Skeletal muscle cell (primary cell): ENCODE measurements around the gene VANGL2.
A peak's percentile ranks its signal among the peaks of the same experiment; 100 is the strongest.

Experiments
- DNase-seq: peaks from one replicate; pipeline ENCODE4 v3.0.0-alpha.2; 2010; ENCODE audit warnings: low read depth
- H3K4me3 ChIP-seq: 2 replicates; pipeline ENCODE4 v1.5.1; 2011; ENCODE audit warnings: low read depth, mild to moderate bottlenecking, control low read depth, low read length, moderate library complexity

VANGL2 gene

GRCh38 chr1:160401487-160401805 is 1.1 kb downstream of the VANGL2 start:
- H3K4me3 ChIP-seq, result peak overlapping the region; percentile 59
- no peak for DNase-seq

- H3K4me3 ChIP-seq, result no peak overlapping the region
These were observed 1.8 kb downstream of the VANGL2 start for GRCh38 chr1:160402001-160402795.

GRCh38 chr1:160403244-160403643 is 2.9 kb downstream of the VANGL2 start:
- no peak for DNase-seq
- H3K4me3 ChIP-seq, result no peak overlapping the region

More at GRCh38 chr1:160402001-160402795, 1.8 kb downstream of the VANGL2 start:
- no peak for DNase-seq

- no peak overlapping the region for H3K4me3 ChIP-seq
- no peak for DNase-seq
These were observed 3.7 kb downstream of the VANGL2 start for GRCh38 chr1:160404094-160404493.

- H3K4me3 ChIP-seq, result no peak overlapping the region
- DNase-seq, result no peak
These were observed 5.0 kb downstream of the VANGL2 start for GRCh38 chr1:160405331-160405877.

- no peak for DNase-seq
- H3K4me3 ChIP-seq, result no peak overlapping the region
These were observed 6.0 kb downstream of the VANGL2 start for GRCh38 chr1:160406131-160406968.

- no peak for DNase-seq
- H3K4me3 ChIP-seq, result no peak overlapping the region
These were observed 7.8 kb downstream of the VANGL2 start for GRCh38 chr1:160407839-160408801.

- H3K4me3 ChIP-seq, result no peak overlapping the region
- DNase-seq, result no peak
These were observed 8.5 kb downstream of the VANGL2 start for GRCh38 chr1:160408864-160409263.

- DNase-seq, result no peak
- no peak overlapping the region for H3K4me3 ChIP-seq
These were observed 9.1 kb downstream of the VANGL2 start for GRCh38 chr1:160409486-160409885.

GRCh38 chr1:160410406-160411005 is 10.1 kb downstream of the VANGL2 start:
- no peak overlapping the region for H3K4me3 ChIP-seq
- no peak for DNase-seq

GRCh38 chr1:160411271-160412027 is 11.1 kb downstream of the VANGL2 start:
- no peak overlapping the region for H3K4me3 ChIP-seq
- no peak for DNase-seq

- no peak for DNase-seq
- no peak overlapping the region for H3K4me3 ChIP-seq
These were observed 11.6 kb downstream of the VANGL2 start for GRCh38 chr1:160412028-160412362.

GRCh38 chr1:160413716-160414115 is 13.4 kb downstream of the VANGL2 start:
- H3K4me3 ChIP-seq, result no peak overlapping the region
- no peak for DNase-seq

- H3K4me3 ChIP-seq, result no peak overlapping the region
- DNase-seq, result no peak
These were observed 14.5 kb downstream of the VANGL2 start for GRCh38 chr1:160414881-160415280.

GRCh38 chr1:160415696-160416290 is 15.4 kb downstream of the VANGL2 start:
- no peak for DNase-seq
- no peak overlapping the region for H3K4me3 ChIP-seq

GRCh38 chr1:160416369-160416768 is 16.0 kb downstream of the VANGL2 start:
- DNase-seq, result no peak
- no peak overlapping the region for H3K4me3 ChIP-seq

- no peak for DNase-seq
- no peak overlapping the region for H3K4me3 ChIP-seq
These were observed 18.1 kb downstream of the VANGL2 start for GRCh38 chr1:160418483-160418882.
